A549 (cell line): ENCODE data around the gene HEXIM1. TPM values are rescaled to one million over a fixed set of nuclear protein-coding genes. Genes with fewer than 3 reads are reported as not detected.

ENCODE experiments used
- ATAC-seq, 2 experiments: fragments of 200-7000 bp in 1 of 2; fragments of >200 bp in 1 of 2; cut with Nextera tagmentation in 1 of 2; cut with Tn5 transposase in 1 of 2; 3 replicates each; pipeline versions ENCODE4 v1.8.0 to v1.9.1; 2018 to 2020; ENCODE audit warnings: mild to moderate bottlenecking in 1 of 2, moderate library complexity in 1 of 2
- CTCF ChIA-PET: fragments of 300-600 bp; sonication (Branson Sonifier 250); formaldehyde crosslinking; extraction: SDS; loops from one replicate; lab custom pipeline; 2021; ENCODE audit warnings: antibody characterized with exemption, inconsistent platforms; lab: Yijun Ruan, JAX
- POLR2A ChIA-PET: fragments of 350-600 bp; formaldehyde crosslinking; extraction: SDS; loops from one replicate; lab custom pipeline; 2021; ENCODE audit warnings: antibody characterized with exemption, inconsistent platforms; lab: Yijun Ruan, JAX
- DNase-seq, 2 experiments: peaks; one replicate each; pipeline versions ENCODE4 v3.0.0 to v3.0.0-alpha.2; 2011 to 2016; ENCODE audit warnings: low read depth in 1 of 2, low spot score in 1 of 2
- FAIRE-seq: peaks from 2 replicates; lab custom pipeline; 2011; peaks lifted over from hg19 to GRCh38; lab: Jason Lieb, UNC
- H3K27ac ChIP-seq, 2 experiments: fragments of >200 bp; sonication (Bioruptor Twin); formaldehyde crosslinking; 3 replicates each; pipeline ENCODE4 v1.5.1; 2016 to 2017
- H3K4me1 ChIP-seq: fragments of >200 bp; sonication (Bioruptor Twin); formaldehyde crosslinking; 3 replicates; pipeline ENCODE4 v1.6.1; 2016
- H3K4me2 ChIP-seq: fragments of >200 bp; sonication (Bioruptor Twin); formaldehyde crosslinking; 3 replicates; pipeline ENCODE4 v1.6.1; 2016
- H3K4me3 ChIP-seq: fragments of >200 bp; sonication (Bioruptor Twin); formaldehyde crosslinking; 3 replicates; pipeline ENCODE4 v1.5.1; 2016
- H3K9me3 ChIP-seq: fragments of >200 bp; sonication (Bioruptor Twin); formaldehyde crosslinking; 3 replicates; pipeline ENCODE4 v1.6.1; 2016
- BHLHE40 ChIP-seq: IDR thresholded peaks from 2 replicates; pipeline ENCODE4 v1.6.1; 2012; ENCODE audit warnings: low read depth, low read length, inconsistent platforms
- CBX2 ChIP-seq: fragments of 200-600 bp; sonication (generic); IDR thresholded peaks from 2 replicates; pipeline ENCODE4 v1.6.1; 2016; ENCODE audit warnings: low read depth, mild to moderate bottlenecking, borderline replicate concordance
- CBX8 ChIP-seq: fragments of 200-600 bp; sonication (generic); IDR thresholded peaks from 2 replicates; pipeline ENCODE4 v1.6.1; 2016
- FOSL2 ChIP-seq, 2 experiments: fragments of 450-650 bp in 1 of 2; fragments of >200 bp in 1 of 2; sonication (Bioruptor Twin) in 1 of 2; formaldehyde crosslinking; IDR thresholded peaks; 2 replicates each; pipeline versions ENCODE4 v1.5.0 to v1.6.1; 2016 to 2020; ENCODE audit warnings: mild to moderate bottlenecking in 1 of 2, moderate library complexity in 1 of 2
- FOXS1 ChIP-seq: fragments of 250-450 bp; sonication (Bioruptor Pico); IDR thresholded peaks from 2 replicates; pipeline ENCODE4 v1.5.0; 2020; ENCODE audit warnings: mild to moderate bottlenecking, moderate library complexity
- HDAC2 ChIP-seq: fragments of 200-600 bp; sonication (generic); IDR thresholded peaks from 2 replicates; pipeline ENCODE4 v1.6.1; 2016
- HOXB5 ChIP-seq: fragments of 250-450 bp; sonication (Bioruptor Pico); IDR thresholded peaks from 2 replicates; pipeline ENCODE4 v1.5.0; 2020; ENCODE audit warnings: mild to moderate bottlenecking, moderate library complexity
- KDM1A ChIP-seq: fragments of 200-600 bp; sonication (generic); IDR thresholded peaks from 2 replicates; pipeline ENCODE4 v1.6.1; 2016; ENCODE audit warnings: low read depth, mild to moderate bottlenecking
- MYC ChIP-seq: IDR thresholded peaks from 2 replicates; pipeline ENCODE4 v1.6.1; 2012; ENCODE audit warnings: mild to moderate bottlenecking, inconsistent platforms, low read length, improper control_type of control experiment, borderline replicate concordance
- NFE2L2 ChIP-seq: fragments of 150-350 bp; conservative IDR thresholded peaks from 2 replicates; pipeline ENCODE4 v1.6.1; 2014; ENCODE audit warnings: low read length
- NPAS2 ChIP-seq: fragments of 250-450 bp; sonication (Bioruptor Pico); IDR thresholded peaks from 2 replicates; pipeline ENCODE4 v1.8.0; 2022; ENCODE audit warnings: mild to moderate bottlenecking, moderate library complexity, borderline replicate concordance
- NR3C1 ChIP-seq: fragments of >200 bp; sonication (Bioruptor Twin); formaldehyde crosslinking; IDR thresholded peaks from 3 replicates; pipeline ENCODE4 v1.6.1; 2017
- RCOR1 ChIP-seq: fragments of 150-350 bp; IDR thresholded peaks from 2 replicates; pipeline ENCODE4 v1.6.1; 2014; ENCODE audit warnings: antibody characterized with exemption, low read length, low read depth
- SREBF2 ChIP-seq: fragments of 450-650 bp; IDR thresholded peaks from 2 replicates; pipeline ENCODE4 v1.6.1; 2014; ENCODE audit warnings: mild to moderate bottlenecking, moderate library complexity
- TP53 ChIP-seq: fragments of 250-450 bp; sonication (Bioruptor Pico); IDR thresholded peaks from 2 replicates; pipeline ENCODE4 v1.5.0; 2021; ENCODE audit warnings: mild to moderate bottlenecking, moderate library complexity
- ZFP36 ChIP-seq: fragments of 450-650 bp; IDR thresholded peaks from 2 replicates; pipeline ENCODE4 v1.6.1; 2014; ENCODE audit warnings: borderline replicate concordance; ENCODE audit not compliant: partially characterized antibody
- ZNF302 ChIP-seq: fragments of 250-450 bp; sonication (Bioruptor Pico); IDR thresholded peaks from 2 replicates; pipeline ENCODE4 v1.9.0; 2021; ENCODE audit warnings: inconsistent platforms, mild to moderate bottlenecking, moderate library complexity
- ZSCAN20 ChIP-seq: fragments of 250-450 bp; sonication (Bioruptor Pico); IDR thresholded peaks from 2 replicates; pipeline ENCODE4 v1.8.0; 2022; ENCODE audit warnings: mild to moderate bottlenecking, moderate library complexity
- WGBS: methylation state at CpG from one replicate; pipeline ENCODE4 v1.1.6; 2017; ENCODE audit errors: missing lambda C conversion rate; 5-methylcytosine and 5-hydroxymethylcytosine counted together
- polyA plus RNA-seq, 4 experiments: library from polyadenylated mRNA; depleted of rRNA in 3 of 4; stranded (reverse); fragments of >200 nt; fragmentation: RNase III in 1 of 4; extraction: RNeasy Plus Mini Kit Qiagen cat#74134 plus additional on column Dnase treatment in 1 of 4; gene quantifications; 2 replicates in 3 of 4; 3 replicates in 1 of 4; pipeline ENCODE4 v1.2.3, GENCODE V29; 2011 to 2017
- TF ChIP-seq, protein P1 (sequence below): fragments of >200 bp; sonication (Bioruptor Twin); formaldehyde crosslinking; IDR thresholded peaks from 2 replicates; pipeline ENCODE4 v1.6.1; 2016
- TF ChIP-seq, protein P2 (sequence below): fragments of 150-350 bp; IDR thresholded peaks from 2 replicates; pipeline ENCODE4 v1.6.1; 2014; ENCODE audit warnings: low read depth, mild to moderate bottlenecking, low read length
- TF ChIP-seq, protein P3 (sequence below): fragments of >200 bp; sonication (Bioruptor Twin); formaldehyde crosslinking; IDR thresholded peaks from 3 replicates; pipeline ENCODE4 v1.6.1; 2016
- TF ChIP-seq, protein P4 (sequence below): fragments of 250-450 bp; sonication (Bioruptor Pico); IDR thresholded peaks from 2 replicates; pipeline ENCODE4 v1.5.0; 2020; ENCODE audit warnings: low read depth, mild to moderate bottlenecking, moderate library complexity
- TF ChIP-seq, protein P5 (sequence below): IDR thresholded peaks from 2 replicates; pipeline ENCODE4 v1.6.1; 2012; ENCODE audit warnings: low read depth, borderline replicate concordance
- TF ChIP-seq, protein P6 (sequence below): IDR thresholded peaks from 2 replicates; pipeline ENCODE4 v1.6.1; 2012

HEXIM1 gene
- polyA plus RNA-seq, 2 of the 4 experiments (the other 2 are of a cell fraction) = 54.0 to 143 TPM

DNA sequence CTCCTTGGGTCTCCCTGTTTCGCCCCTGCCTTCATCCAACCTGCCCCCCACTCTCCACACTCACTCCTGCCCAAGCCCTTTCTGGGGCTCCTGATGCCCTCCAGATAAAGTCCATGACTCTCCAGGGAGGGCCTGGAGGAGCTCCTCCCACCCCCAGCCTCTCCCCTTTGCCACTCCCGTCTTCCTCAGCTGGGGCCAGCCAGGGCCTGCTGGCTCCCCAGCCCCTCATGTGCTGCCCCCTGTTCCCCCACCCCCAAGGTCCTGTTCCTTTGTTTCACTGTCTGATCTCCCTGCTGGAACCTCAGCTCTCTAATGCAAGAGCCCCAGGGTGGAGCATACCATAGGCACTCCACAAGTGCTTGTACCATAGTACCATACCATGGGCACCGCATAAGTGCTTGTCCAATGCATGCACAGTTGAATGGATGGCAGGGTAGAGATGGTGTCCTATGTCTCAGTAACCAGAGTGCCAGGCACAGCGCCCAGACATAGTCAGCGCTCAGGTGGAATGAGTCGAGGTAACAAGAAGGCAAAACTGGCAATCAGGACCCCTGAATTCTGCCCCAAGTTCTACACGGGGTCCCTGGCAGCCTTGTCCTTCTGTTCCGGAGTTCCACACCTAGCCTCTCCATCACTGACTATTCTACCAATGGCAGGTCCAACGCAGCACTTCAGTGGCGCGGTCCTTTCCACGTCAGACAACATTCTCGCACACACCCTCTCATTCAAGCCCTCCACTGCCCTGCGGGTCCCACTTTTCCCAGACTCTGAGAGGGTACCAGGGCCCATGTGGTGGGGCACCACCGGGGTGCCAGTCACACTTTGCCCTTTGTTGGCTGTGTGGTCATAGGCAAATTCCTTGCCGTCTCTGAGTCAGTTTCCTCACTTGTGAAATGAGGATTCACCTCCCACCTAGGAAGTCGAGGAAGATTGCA, 17.3 kb upstream of the HEXIM1 start:
- FAIRE-seq (no peak), DNase-seq (no peak), ATAC-seq (no peak)
- peaks cover 55% of the 10 kb centered on the region for H3K4me1 ChIP-seq
- TF ChIP-seq, protein P1, sequence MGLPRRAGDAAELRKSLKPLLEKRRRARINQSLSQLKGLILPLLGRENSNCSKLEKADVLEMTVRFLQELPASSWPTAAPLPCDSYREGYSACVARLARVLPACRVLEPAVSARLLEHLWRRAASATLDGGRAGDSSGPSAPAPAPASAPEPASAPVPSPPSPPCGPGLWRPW = no peak
- TF ChIP-seq ZSCAN20 (CRISPR knock-in tag) (no peak), ZNF302 (no peak), NPAS2 (CRISPR knock-in tag) (no peak), FOSL2 (IDR thresholded peaks at IDR 0.05) (no peak), FOSL2 (CRISPR knock-in tag; IDR thresholded peaks at IDR 0.05) (0 out of 2 replicates have a peak, but pooled peaks have one; percentile 4), CBX2 (no peak), SREBF2 (no peak), ZFP36 (peak; percentile 34), NR3C1 (no peak), HOXB5 (CRISPR knock-in tag) (no peak), KDM1A (no peak), MYC (no peak)
- TF ChIP-seq, protein P2, sequence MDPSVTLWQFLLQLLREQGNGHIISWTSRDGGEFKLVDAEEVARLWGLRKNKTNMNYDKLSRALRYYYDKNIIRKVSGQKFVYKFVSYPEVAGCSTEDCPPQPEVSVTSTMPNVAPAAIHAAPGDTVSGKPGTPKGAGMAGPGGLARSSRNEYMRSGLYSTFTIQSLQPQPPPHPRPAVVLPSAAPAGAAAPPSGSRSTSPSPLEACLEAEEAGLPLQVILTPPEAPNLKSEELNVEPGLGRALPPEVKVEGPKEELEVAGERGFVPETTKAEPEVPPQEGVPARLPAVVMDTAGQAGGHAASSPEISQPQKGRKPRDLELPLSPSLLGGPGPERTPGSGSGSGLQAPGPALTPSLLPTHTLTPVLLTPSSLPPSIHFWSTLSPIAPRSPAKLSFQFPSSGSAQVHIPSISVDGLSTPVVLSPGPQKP = no peak
- TF ChIP-seq, protein P3, sequence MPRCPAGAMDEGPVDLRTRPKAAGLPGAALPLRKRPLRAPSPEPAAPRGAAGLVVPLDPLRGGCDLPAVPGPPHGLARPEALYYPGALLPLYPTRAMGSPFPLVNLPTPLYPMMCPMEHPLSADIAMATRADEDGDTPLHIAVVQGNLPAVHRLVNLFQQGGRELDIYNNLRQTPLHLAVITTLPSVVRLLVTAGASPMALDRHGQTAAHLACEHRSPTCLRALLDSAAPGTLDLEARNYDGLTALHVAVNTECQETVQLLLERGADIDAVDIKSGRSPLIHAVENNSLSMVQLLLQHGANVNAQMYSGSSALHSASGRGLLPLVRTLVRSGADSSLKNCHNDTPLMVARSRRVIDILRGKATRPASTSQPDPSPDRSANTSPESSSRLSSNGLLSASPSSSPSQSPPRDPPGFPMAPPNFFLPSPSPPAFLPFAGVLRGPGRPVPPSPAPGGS = no peak
- 65% methylated on average over 17 of the region's 17 CpGs for WGBS
- peak overlapping the region; percentile 95 to 99 for H3K27ac ChIP-seq
- peak overlapping the region; percentile 98 for H3K4me3 ChIP-seq
- ChIA-PET CTCF (interaction anchor here (0.5 to 20.1 kb wide), 24 partner anchors 6 to 359 kb away, joined by 3 to 742 read pairs (median 5); partner anchors contain the start of genes HEXIM1 and HEXIM2), POLR2A (interaction anchor here (0.6 to 1.0 kb wide), 2 partner anchors 17 to 19 kb away, joined by 3 to 4 read pairs; partner anchors contain the start of gene HEXIM1)
- no peaks in the 10 kb centered on the region for H3K9me3 ChIP-seq
- peak overlapping the region; percentile 90 for H3K4me2 ChIP-seq

DNA sequence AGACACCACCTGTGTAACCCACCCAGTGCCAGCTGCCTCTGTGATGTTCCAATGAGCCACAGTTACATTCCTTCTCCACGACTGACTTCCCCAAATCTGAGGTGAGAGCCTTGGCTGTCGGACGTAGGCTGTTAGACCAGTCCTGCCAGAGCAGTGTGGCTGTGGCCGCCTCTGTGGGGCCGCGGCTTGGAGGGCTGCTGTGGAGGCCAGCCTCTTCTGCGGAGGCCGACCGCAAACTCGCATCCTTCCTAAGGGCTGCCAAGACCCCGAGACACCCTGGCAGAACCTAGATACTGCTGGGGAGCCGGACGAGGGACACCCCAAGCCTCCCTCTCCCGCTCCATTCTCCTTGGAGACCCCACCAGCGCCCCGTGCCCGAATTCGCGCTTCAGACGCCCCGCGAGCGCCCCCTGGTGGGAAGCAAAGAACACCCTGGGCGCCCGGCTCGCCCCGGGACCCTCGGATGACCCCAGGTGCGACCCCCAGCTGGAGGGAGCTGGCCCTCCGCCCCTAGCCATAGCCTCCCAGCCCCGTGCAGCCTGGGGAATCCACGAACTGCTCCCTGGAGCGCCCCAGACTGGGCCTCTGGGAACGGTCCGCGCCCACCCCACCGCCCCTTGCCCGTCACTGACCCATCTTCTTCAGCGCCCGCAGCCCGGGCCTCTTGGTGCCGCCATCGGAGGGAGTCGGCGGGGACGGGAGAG, 16.5 kb upstream of the HEXIM1 start:
- WGBS = 18% methylated on average over 14 of the region's 46 CpGs
- ChIA-PET CTCF (interaction anchor here (0.5 to 20.1 kb wide), 29 partner anchors 6 to 356 kb away, joined by 3 to 742 read pairs (median 6); partner anchors contain the start of genes HEXIM1 and HEXIM2), POLR2A (no interaction called here)
- Histone ChIP-seq H3K4me2 (peak overlapping the region; percentile 90), H3K4me3 (peak overlapping the region; percentile 98), H3K27ac (peak overlapping the region; percentile 95 to 99), H3K4me1 (peaks cover 57% of the 10 kb centered on the region), H3K9me3 (no peaks in the 10 kb centered on the region)
- ATAC-seq (peak in 1 of 2 experiments; percentile 1; a peak in 3 of 6 replicates), FAIRE-seq (no peak), DNase-seq (peak in 1 of 2 experiments; percentile 61)
- TF ChIP-seq, protein P2 = no peak
- TF ChIP-seq HDAC2 (peak; percentile 30; the same call in 1 of the 2 replicates), FOXS1 (CRISPR knock-in tag) (0 out of 2 replicates have a peak, but pooled peaks have one; percentile 30), BHLHE40 (no peak), HOXB5 (CRISPR knock-in tag) (no peak), CBX8 (no peak), TP53 (no peak), RCOR1 (no peak), NPAS2 (CRISPR knock-in tag) (no peak), NFE2L2 (no peak), FOSL2 (IDR thresholded peaks at IDR 0.05) (no peak), FOSL2 (CRISPR knock-in tag; IDR thresholded peaks at IDR 0.05) (no peak)
- TF ChIP-seq, protein P3 = no peak
- TF ChIP-seq, protein P4, sequence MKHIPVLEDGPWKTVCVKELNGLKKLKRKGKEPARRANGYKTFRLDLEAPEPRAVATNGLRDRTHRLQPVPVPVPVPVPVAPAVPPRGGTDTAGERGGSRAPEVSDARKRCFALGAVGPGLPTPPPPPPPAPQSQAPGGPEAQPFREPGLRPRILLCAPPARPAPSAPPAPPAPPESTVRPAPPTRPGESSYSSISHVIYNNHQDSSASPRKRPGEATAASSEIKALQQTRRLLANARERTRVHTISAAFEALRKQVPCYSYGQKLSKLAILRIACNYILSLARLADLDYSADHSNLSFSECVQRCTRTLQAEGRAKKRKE (CRISPR knock-in tag) = no peak
- TF ChIP-seq, protein P5, sequence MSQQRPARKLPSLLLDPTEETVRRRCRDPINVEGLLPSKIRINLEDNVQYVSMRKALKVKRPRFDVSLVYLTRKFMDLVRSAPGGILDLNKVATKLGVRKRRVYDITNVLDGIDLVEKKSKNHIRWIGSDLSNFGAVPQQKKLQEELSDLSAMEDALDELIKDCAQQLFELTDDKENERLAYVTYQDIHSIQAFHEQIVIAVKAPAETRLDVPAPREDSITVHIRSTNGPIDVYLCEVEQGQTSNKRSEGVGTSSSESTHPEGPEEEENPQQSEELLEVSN = no peak
- TF ChIP-seq, protein P6, sequence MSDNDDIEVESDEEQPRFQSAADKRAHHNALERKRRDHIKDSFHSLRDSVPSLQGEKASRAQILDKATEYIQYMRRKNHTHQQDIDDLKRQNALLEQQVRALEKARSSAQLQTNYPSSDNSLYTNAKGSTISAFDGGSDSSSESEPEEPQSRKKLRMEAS = peak; percentile 38; the same call in 1 of the 2 replicates
- TF ChIP-seq, protein P1 = no peak
